Embryonic facial prominence (tissue), 1 donor: ENCODE data around the gene PCSK1N.
"Not testable (repeated sequence)": the region's sequence is repeated elsewhere in the genome, so short reads cannot be mapped to it uniquely, and the experiment has no call there.

Experiments
- DNase-seq: peaks from one replicate; pipeline ENCODE4 v3.0.0-alpha.2; 2016; ENCODE audit errors: extremely low spot score

The PCSK1N gene

DNA sequence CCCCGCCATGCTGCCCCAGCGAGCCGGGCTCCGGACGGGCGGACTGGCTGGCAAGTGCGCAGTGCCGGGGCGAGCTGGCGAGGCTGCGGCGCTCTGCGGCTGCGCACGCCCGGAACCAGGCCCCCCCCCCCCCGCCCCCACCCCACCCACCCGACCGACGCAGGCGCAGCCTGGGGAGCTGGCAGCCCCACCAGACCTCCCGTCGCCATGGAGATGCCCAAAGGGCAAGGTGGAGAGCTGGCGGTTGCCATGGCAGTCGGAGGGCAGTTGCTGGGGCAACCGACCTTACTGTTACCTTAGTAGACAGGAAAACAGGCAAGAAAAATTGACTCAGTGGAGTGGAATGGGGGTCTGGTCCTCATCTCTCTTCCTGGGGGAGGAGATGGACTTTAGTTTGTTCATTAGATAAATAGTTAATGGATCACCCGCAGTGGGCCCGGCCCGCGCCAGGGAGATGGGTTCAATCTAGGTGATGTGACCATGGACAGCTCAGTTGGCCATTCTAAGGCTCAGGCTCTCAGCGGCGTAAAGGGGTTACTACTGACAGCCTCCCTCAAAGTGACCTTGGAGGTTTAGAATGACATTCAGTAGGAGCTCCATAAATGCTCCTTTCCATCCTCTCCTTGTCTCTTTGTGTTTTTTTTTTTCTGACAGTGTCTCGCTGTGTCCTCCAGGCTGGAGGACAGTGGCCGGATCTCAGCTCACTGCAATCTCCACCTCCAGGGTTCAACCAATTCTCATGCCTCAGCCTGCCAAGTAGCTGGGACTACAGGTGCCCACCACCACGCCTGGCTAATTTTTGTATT, at the start of gene PCSK1N:
PCSK1N (minus strand) TSS at position 87 of the 806 bp plus-strand sequence; CDS start at position 9, 78 bp downstream.
- no peak for DNase-seq

- DNase-seq = no peak
These were observed 48.3 kb upstream of the PCSK1N start for GRCh38 chrX:48883729-48884128.

DNA sequence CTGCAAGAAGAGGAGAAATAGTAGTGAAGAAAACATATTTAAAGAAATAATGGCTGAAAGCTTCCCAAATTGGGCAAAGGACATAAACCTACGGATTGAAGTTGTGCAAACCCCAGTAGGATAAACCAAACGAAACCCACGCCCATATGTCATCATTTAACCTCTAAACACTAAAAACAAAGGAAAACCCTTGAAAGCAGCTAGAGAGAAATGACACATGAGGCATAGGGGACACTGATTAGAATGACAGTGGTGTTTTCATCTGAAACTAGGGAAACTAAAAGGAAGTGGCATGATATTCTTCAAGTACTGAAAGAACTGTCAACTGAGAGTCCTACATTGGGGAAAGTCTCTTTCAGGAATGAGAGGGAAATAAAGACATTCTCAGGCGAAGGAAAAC, 41.5 kb upstream of the PCSK1N start:
- not testable (repeated sequence) for DNase-seq

- not testable (repeated sequence) for DNase-seq
These were observed 36.6 kb upstream of the PCSK1N start for GRCh38 chrX:48872017-48872416.

DNA sequence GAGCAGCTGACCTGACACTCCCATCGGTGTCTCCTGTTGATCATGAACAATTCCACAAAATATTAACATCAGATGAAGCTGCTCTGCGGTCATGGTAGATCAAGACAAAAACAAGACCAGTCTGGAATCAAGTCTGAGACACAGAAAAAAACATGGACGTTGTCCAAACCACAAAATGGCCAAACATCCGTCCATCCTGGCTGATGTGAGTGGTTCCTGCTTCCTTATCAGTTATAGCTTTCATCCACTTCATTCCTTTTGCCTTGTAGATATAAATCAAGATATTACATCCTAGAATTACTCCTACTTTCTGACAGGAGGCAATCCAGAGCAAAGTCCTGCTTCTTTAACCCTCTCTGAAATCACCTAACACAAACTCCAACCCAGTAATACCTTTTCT, 28.8 kb upstream of the PCSK1N start:
- no peak for DNase-seq

DNA sequence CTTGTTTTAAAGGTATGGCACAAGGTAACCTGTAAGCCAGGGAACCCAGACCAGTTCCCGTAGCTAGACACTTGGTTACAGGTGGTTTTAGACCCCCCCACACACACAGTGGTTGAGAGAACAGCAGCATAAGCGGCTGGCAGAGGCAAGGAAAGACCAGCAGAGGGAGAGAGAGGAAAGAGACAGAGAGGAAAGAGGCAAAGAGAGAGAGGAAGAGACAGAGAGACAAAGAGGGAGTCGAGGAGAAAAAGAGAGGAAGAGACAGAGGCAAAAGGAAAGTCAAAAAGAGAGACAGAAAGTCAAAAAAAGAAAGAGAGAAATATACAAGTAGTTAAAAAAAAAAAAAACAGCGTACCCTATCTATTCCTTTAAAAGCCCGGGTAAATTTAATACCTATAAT, 19.5 kb upstream of the PCSK1N start:
- no peak for DNase-seq

- not testable (repeated sequence) for DNase-seq
These were observed 18.9 kb upstream of the PCSK1N start for GRCh38 chrX:48854121-48854804.

DNA sequence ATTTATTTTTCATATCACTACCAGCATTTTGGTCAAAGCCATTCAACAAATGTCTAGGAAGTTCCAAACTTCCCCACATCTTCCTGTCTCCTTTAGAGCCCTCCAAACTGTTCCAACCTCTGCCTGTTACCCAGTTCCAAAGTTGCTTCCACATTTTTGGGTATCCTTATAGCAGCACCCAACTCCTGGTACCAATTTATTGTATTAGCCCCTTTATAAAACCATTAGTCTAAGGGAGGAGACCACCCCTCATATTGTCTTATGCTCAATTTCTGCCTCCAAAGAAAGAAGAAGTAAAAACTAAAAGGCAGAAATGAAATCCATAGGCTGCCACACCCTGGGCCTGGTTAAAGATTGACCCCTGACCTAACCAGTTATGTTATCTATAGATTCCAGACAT, 18.1 kb upstream of the PCSK1N start:
- not testable (repeated sequence) for DNase-seq

DNA sequence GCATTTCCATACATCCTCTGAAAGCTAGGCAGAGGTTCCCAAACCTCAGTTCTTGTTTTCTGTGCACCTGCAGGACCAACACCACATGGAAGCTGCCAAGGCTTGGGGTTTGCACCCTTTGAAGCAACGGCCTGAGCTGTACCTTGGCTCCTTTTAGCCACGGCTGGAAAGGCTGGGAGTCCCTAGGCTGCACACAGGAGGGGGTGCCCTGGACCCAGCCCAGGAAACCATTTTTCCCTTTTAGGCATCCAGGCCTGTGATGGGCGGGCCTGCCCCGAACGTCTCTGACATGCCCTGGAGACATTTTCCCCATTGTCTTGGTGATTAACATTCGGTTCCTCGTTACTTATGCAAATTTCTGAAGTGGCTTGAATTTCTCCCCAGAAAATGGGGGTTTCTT, 17.4 kb upstream of the PCSK1N start:
- DNase-seq = no peak

GRCh38 chrX:48848847-48849246, 13.4 kb upstream of the PCSK1N start:
- no peak for DNase-seq

DNA sequence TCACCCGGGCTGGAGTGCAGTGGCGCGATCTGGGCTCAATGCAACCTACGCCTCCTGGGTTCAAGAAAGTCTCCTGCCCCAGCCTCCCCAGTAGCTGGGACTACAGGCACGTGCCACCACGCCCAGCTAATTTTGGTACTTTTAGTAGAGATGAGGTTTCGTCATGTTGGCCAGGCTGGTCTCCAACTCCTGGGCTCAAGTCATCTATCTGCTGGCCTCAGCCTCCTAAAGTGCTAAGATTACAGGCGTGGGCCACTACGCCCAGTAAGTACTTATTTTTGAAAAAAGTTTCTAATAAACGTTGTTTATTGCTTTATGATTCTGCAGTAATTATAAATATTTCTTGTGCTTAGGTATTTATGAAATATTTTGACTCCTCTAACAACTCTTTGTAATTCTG, 4.3 kb upstream of the PCSK1N start:
- DNase-seq = no peak

DNA sequence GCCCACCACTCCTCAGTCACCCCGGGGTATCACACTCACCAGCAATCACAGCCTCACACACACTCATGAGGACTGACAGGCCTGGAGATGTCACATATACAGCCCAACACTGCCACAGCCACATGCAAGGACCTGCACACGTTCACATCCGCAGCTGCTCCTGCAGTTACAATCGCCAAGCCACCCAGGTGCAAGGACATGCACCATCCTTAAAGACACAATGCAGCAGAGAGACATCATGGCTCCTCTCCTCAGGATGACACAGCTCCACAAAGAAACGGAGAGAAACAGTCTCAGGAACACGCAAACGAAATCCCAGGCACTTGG, 1.1 kb downstream of the PCSK1N start:
- DNase-seq = no peak

DNA sequence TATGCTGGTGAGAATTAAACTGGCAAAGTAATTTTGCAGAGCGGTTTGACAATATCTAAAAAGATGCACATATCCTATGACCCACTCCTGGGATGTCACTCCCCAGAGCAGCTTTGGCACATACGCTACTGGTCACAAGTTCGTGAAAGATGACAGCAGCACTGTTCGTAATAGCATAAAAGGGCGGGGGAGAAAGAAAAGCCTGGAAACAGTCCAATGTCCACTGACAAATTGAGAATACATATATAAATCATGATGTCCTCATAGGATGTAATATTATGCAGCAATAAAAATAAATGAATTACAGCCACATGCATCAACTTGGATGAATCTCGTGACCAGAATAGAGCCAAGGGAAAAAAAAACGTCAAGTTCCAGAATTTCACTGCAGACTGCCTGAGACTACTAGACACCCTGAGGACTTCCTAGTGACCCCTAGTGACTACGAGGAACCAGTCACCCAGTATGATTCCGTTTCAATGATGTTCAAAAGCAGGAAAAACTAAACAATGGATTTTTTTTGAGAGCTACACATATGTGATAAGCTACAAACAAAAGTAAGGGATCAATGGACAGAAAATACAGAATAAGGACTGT, 1.8 kb downstream of the PCSK1N start:
- DNase-seq = no peak

- DNase-seq = no peak
These were observed 3.5 kb downstream of the PCSK1N start for GRCh38 chrX:48831909-48832291.

GRCh38 chrX:48831136-48831908, 4.1 kb downstream of the PCSK1N start:
- DNase-seq = no peak

DNA sequence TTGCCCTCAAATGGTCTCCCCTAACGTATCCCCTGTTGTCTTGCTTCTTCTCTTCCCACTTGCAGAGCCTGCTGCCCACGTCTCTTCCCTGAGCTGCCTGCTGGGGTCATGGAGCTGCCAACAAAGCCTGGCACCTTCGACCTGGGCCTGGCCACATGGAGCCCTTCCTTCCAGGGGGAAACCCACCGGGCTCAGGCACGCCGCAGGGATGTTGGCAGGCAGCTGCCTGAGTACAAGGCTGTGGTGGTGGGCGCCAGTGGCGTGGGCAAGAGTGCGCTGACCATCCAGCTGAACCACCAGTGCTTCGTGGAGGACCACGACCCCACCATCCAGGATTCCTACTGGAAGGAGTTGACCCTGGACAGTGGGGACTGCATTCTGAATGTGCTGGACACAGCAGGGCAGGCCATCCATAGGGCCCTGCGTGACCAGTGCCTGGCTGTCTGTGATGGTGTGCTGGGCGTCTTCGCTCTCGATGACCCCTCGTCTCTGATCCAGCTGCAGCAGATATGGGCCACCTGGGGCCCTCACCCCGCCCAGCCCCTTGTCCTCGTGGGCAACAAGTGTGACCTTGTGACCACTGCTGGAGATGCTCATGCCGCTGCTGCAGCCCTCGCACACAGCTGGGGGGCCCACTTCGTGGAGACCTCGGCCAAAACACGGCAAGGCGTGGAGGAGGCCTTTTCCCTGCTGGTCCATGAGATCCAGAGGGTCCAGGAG, 6.2 kb downstream of the PCSK1N start:
- DNase-seq = no peak

- DNase-seq = no peak
These were observed 7.8 kb downstream of the PCSK1N start for GRCh38 chrX:48827654-48827968.

- no peak for DNase-seq
These were observed 8.3 kb downstream of the PCSK1N start for GRCh38 chrX:48826876-48827653.

- DNase-seq = no peak
These were observed 9.1 kb downstream of the PCSK1N start, which contains the start of gene ERAS for GRCh38 chrX:48826135-48826875. ERAS (plus strand) TSS chrX:48826513; CDS start chrX:48829124, 2,611 bp downstream.

DNA sequence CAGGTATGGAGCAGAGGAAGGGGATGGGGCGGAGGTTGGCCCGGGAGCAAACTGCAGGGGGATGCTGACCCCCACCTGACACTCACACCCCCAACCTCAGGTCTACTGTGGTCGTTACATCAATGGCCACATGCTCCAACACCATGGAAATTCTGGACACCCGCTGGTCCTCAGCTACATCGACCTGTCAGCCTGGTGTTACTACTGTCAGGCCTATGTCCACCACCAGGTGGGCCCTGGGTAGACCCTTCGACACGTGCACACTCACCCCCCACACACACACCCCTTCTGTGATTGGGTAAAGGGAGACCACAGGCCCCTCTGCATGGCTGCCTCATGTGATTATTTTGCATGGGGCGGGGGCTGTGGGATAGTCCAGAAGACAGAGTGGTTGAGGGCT, 11.3 kb downstream of the PCSK1N start:
- DNase-seq = no peak
